Erythroblast (primary cell): ENCODE data around the gene PRPH.

Experiments used
- DNase-seq, 2 experiments: peaks; one replicate each; lab custom pipeline; 2025; lab: John Stamatoyannopoulos, UW
- GATA1 ChIP-seq: IDR thresholded peaks from 2 replicates; pipeline ENCODE4 v1.6.1; 2011; ENCODE audit warnings: low read depth, mild to moderate bottlenecking, control low read depth, low read length, moderate library complexity
- POLR2A ChIP-seq: IDR thresholded peaks from 2 replicates; pipeline ENCODE4 v1.6.1; 2011; ENCODE audit warnings: mild to moderate bottlenecking, low read length

The PRPH gene

DNA sequence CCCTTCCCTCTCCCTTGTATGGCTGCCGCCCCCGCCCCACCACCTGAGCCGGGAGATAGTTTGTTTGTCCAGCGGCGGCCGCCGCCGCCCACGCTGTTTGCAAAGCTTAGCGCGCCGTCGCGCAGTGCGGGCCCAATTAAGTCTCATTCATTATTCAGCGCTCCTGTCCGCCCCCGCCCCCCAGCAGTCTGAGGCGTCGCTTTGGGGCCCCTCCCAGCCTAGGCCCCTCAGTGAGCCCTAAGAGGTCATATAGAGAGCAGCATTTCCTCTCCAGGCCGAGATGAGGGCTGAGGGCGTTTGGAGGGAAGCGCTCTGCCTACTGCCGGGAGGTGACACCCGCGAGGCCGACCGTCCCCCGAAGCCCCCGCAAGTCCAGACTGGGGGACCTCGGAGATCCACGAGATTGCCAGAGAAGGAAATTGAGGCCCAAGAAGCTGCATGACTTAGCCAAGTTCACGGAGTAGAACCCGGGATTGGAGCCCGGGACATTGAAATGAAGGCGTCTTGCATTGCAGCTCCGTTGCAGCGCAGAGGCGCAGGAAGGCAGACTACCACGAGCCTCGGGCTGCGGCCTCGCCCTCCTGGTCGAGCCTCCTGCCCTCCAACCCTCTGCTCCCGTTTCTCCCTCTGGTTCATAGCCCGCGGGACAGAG lies 51.8 kb downstream of the PRPH start, which contains the start of gene DNAJC22:
TSS of gene DNAJC22 (plus strand) at position 230 of the 652 bp plus-strand sequence. CDS start 1,985 bp downstream, outside the sequence.
- TF ChIP-seq POLR2A (no peak), GATA1 (no peak)
- DNase-seq: peak; percentile 33 to 41

DNA sequence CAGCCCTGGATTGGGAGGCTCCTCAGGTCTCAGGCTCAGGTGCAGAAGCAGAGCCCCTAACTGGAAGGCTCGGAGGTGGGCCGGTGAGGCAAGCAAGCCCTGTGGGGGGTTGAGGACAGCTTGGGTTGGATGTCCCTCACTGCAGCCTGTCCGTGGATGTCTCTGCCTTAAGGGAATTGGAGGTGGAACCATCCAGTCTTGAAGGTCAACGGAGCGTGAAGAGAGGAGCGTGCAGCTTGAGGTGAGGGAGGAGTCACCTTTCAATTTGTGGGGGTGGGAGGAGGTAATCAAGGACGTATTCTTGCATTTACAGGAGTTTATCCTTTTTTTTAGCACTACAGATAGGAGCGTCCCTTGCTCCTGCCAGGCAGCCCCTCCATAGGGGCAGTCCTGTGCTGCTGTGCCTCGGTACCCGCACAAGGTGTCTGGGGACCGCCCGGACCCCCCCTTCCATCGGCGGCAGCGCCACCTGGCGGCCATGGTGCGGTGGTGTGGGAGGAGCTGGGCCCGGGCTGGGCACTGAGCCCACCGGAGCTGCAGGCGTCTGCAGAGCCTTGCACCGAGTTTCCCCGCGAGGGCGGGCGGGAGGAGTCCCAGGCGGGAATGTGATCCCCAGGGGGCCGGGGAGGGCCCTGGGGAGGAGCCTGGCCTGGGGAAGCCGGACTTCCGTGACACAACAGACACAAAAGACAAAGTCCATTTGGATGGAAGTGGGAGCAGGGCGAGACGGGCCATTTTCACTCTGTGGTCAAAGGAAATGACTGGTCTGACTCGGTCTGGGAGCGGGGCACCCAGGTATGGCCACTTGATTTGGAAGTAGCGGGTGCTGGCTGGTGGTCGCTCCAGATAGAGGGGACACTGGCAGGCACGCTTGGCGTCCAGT lies 52.6 kb downstream of the PRPH start:
- no peak for TF ChIP-seq GATA1
- no peak for TF ChIP-seq POLR2A
- peak; percentile 63 to 79 for DNase-seq
